IMR-90 (cell line): ENCODE data around the gene SRGAP3. TPM values are rescaled to one million over a fixed set of nuclear protein-coding genes. Genes with fewer than 3 reads are reported as not detected.

Experiments
- ATAC-seq: fragments of 200-7000 bp; cut with Tn5 transposase; 2 replicates; pipeline ENCODE4 v1.9.1; 2020; ENCODE audit warnings: low read depth, mild to moderate bottlenecking, moderate library complexity
- BruUV-seq: library from RNA; stranded (reverse); fragments of 400-500 nt; replicated peaks from 2 replicates; lab custom pipeline; 2021; lab: Mats Ljungman, UMichigan
- CTCF ChIA-PET: fragments of 300-600 bp; formaldehyde crosslinking; extraction: SDS; loops from one replicate; lab custom pipeline; 2021; ENCODE audit warnings: antibody characterized with exemption; lab: Yijun Ruan, JAX
- POLR2A ChIA-PET: fragments of 300-600 bp; sonication (Branson Sonifier 250); formaldehyde crosslinking; loops from one replicate; lab custom pipeline; 2022; ENCODE audit warnings: antibody characterized with exemption; ENCODE audit not compliant: unreplicated experiment; lab: Charles Lee
- DNase-seq: peaks from one replicate; pipeline ENCODE4 v3.0.0; 2013
- H2AFZ ChIP-seq: replicated peaks from 2 replicates; pipeline ENCODE3; 2013; ENCODE audit warnings: low read length, mild to moderate bottlenecking; ENCODE audit not compliant: poor library complexity
- H2AK5ac ChIP-seq: 2 replicates; pipeline ENCODE4 v1.6.1; 2013; ENCODE audit warnings: low read depth, low read length, inconsistent platforms
- H2AK9ac ChIP-seq: replicated peaks from 2 replicates; pipeline ENCODE3; 2013; ENCODE audit warnings: mild to moderate bottlenecking, low read depth, low read length, moderate library complexity; ENCODE audit not compliant: poor library complexity
- H2BK120ac ChIP-seq: 2 replicates; pipeline ENCODE4 v1.6.1; 2013; ENCODE audit warnings: low read depth, low read length, inconsistent platforms
- H2BK15ac ChIP-seq: 3 replicates; pipeline ENCODE4 v1.6.1; 2013; ENCODE audit warnings: low read depth, low read length, inconsistent platforms
- H2BK20ac ChIP-seq: 2 replicates; pipeline ENCODE4 v1.6.1; 2013; ENCODE audit warnings: low read depth, mild to moderate bottlenecking, inconsistent platforms, low read length, moderate library complexity
- H2BK5ac ChIP-seq: 2 replicates; pipeline ENCODE4 v1.6.1; 2013; ENCODE audit warnings: mild to moderate bottlenecking, low read depth, low read length, inconsistent platforms; ENCODE audit not compliant: poor library complexity, severe bottlenecking
- H3K14ac ChIP-seq: replicated peaks from 2 replicates; pipeline ENCODE4 v1.6.1; 2013; ENCODE audit warnings: low read depth, low read length, inconsistent platforms
- H3K18ac ChIP-seq: 2 replicates; pipeline ENCODE4 v1.6.1; 2013; ENCODE audit warnings: low read depth, low read length, control low read depth
- H3K23ac ChIP-seq: 2 replicates; pipeline ENCODE4 v1.6.1; 2013; ENCODE audit warnings: low read depth, low read length, inconsistent platforms
- H3K27ac ChIP-seq: 2 replicates; pipeline ENCODE4 v1.5.1; 2013; ENCODE audit warnings: mild to moderate bottlenecking, control low read depth, low read length; ENCODE audit not compliant: insufficient read depth
- H3K27me3 ChIP-seq: 2 replicates; pipeline ENCODE4 v1.6.1; 2013; ENCODE audit warnings: low read length; ENCODE audit not compliant: control insufficient read depth, insufficient read depth
- H3K36me3 ChIP-seq: 2 replicates; pipeline ENCODE4 v1.6.1; 2013; ENCODE audit warnings: low read length, mixed read lengths; ENCODE audit not compliant: control insufficient read depth, insufficient read depth
- H3K4ac ChIP-seq: 2 replicates; pipeline ENCODE4 v1.6.1; 2013; ENCODE audit warnings: low read depth, low read length, inconsistent platforms
- H3K4me1 ChIP-seq: 2 replicates; pipeline ENCODE4 v1.6.1; 2013; ENCODE audit warnings: low read length, mixed read lengths; ENCODE audit not compliant: control insufficient read depth, insufficient read depth
- H3K4me2 ChIP-seq: 2 replicates; pipeline ENCODE4 v1.6.1; 2013; ENCODE audit warnings: low read depth, mild to moderate bottlenecking, control low read depth, low read length, moderate library complexity
- H3K4me3 ChIP-seq: 2 replicates; pipeline ENCODE4 v1.5.1; 2013; ENCODE audit warnings: low read depth, mild to moderate bottlenecking, control low read depth, low read length, moderate library complexity; ENCODE audit not compliant: insufficient read depth
- H3K56ac ChIP-seq: 2 replicates; pipeline ENCODE4 v1.6.1; 2013; ENCODE audit warnings: low read length, inconsistent platforms; ENCODE audit not compliant: insufficient read depth; ENCODE audit errors: extremely low read depth
- H3K79me1 ChIP-seq, 2 experiments: 2 replicates each; pipeline ENCODE4 v1.6.1; 2013; ENCODE audit warnings: low read length in 2 of 2, inconsistent platforms in 1 of 2, low read depth in 1 of 2
- H3K9ac ChIP-seq: 2 replicates; pipeline ENCODE4 v1.6.1; 2013; ENCODE audit warnings: low read depth, low read length, control low read depth
- H3K9me1 ChIP-seq: 2 replicates; pipeline ENCODE4 v1.6.1; 2013; ENCODE audit warnings: low read length, inconsistent platforms; ENCODE audit not compliant: insufficient read depth
- H3K9me3 ChIP-seq: 2 replicates; pipeline ENCODE4 v1.6.1; 2013; ENCODE audit warnings: low read length; ENCODE audit not compliant: control insufficient read depth, insufficient read depth
- H4K20me1 ChIP-seq: 2 replicates; pipeline ENCODE4 v1.6.1; 2013; ENCODE audit warnings: low read length, inconsistent platforms; ENCODE audit not compliant: insufficient read depth
- H4K5ac ChIP-seq: 2 replicates; pipeline ENCODE4 v1.6.1; 2013; ENCODE audit warnings: mild to moderate bottlenecking, low read depth, low read length, control low read depth
- H4K8ac ChIP-seq, 2 experiments: 2 replicates each; pipeline ENCODE4 v1.6.1; 2013; ENCODE audit warnings: low read depth in 2 of 2, low read length in 2 of 2, control low read depth in 1 of 2, inconsistent platforms in 1 of 2
- H4K91ac ChIP-seq: 2 replicates; pipeline ENCODE4 v1.6.1; 2013; ENCODE audit warnings: low read depth, low read length, inconsistent platforms; ENCODE audit not compliant: insufficient read depth
- BHLHE40 ChIP-seq: fragments of 150-350 bp; IDR thresholded peaks from 2 replicates; pipeline ENCODE4 v1.6.1; 2016; ENCODE audit warnings: mild to moderate bottlenecking, low read depth, low read length
- CHD1 ChIP-seq: IDR thresholded peaks from 2 replicates; pipeline ENCODE4 v1.6.1; 2012; ENCODE audit warnings: low read depth, low read length, improper control_type of control experiment
- MAFK ChIP-seq: IDR thresholded peaks from 2 replicates; pipeline ENCODE4 v1.6.1; 2012; ENCODE audit warnings: low read depth, low read length, improper control_type of control experiment
- NFE2L2 ChIP-seq: fragments of 150-350 bp; IDR thresholded peaks from 2 replicates; pipeline ENCODE4 v1.6.1; 2016; ENCODE audit warnings: low read depth, mild to moderate bottlenecking, low read length
- POLR2A ChIP-seq: IDR thresholded peaks from 2 replicates; pipeline ENCODE4 v1.6.1; 2012; ENCODE audit warnings: mild to moderate bottlenecking, low read depth, low read length
- RAD21 ChIP-seq: IDR thresholded peaks from 2 replicates; pipeline ENCODE4 v1.6.1; 2012; ENCODE audit warnings: low read length, improper control_type of control experiment
- RCOR1 ChIP-seq: IDR thresholded peaks from 2 replicates; pipeline ENCODE4 v1.6.1; 2012; ENCODE audit warnings: mild to moderate bottlenecking, low read length, improper control_type of control experiment; ENCODE audit not compliant: insufficient replicate concordance
- RFX5 ChIP-seq: IDR thresholded peaks from 2 replicates; pipeline ENCODE4 v1.8.0; 2012; ENCODE audit warnings: low read depth, mild to moderate bottlenecking, low read length, moderate library complexity
- SMC3 ChIP-seq: fragments of 150-350 bp; IDR thresholded peaks from 2 replicates; pipeline ENCODE4 v1.6.1; 2016; ENCODE audit warnings: low read depth, mild to moderate bottlenecking, antibody characterized with exemption, low read length, moderate library complexity
- WGBS, 2 experiments: methylation state at CpG; one replicate each; pipeline versions ENCODE4 v1.1.5 to v1.1.7; 2013; ENCODE audit warnings: missing lambda C conversion rate in 2 of 2; ENCODE audit not compliant: insufficient read length in 1 of 2; ENCODE audit errors: extremely low coverage in 2 of 2; 5-methylcytosine and 5-hydroxymethylcytosine counted together
- dilution Hi-C: fragments of 300-500 bp; cut with HindIII; formaldehyde crosslinking; loops from one replicate; pipeline ENCODE4 v1.14.3; 2018; ENCODE audit warnings: low sequenced_read_pairs; ENCODE audit not compliant: unreplicated experiment
- in situ Hi-C: fragments of 300-500 bp; cut with MboI; formaldehyde crosslinking; loops from 3 replicates; pipeline ENCODE4 v1.14.3; 2019; ENCODE audit warnings: low sequenced_read_pairs, inconsistent platforms, mixed read lengths
- intact Hi-C: fragments of 100-400 bp; cut with micrococcal nuclease; formaldehyde crosslinking; loops from 2 replicates; pipeline ENCODE4 v1.10.0; 2022
- polyA plus RNA-seq, 3 experiments: library from polyadenylated mRNA; depleted of rRNA; stranded (reverse); fragments of >200 nt; gene quantifications; 2 replicates each; pipeline ENCODE4 v1.2.3, GENCODE V29; 2012; ENCODE audit warnings: low replicate concordance in 1 of 3
- total RNA-seq: library from RNA; depleted of rRNA; stranded (reverse); fragments of >200 nt; gene quantifications from 2 replicates; pipeline ENCODE4 v1.2.3, GENCODE V29; 2012
- TF ChIP-seq, protein P1 (sequence below): fragments of 150-350 bp; IDR thresholded peaks from 2 replicates; pipeline ENCODE4 v1.6.1; 2016; ENCODE audit warnings: low read depth, mild to moderate bottlenecking, low read length, moderate library complexity, borderline replicate concordance
- TF ChIP-seq, protein P2 (sequence below): conservative IDR thresholded peaks from 2 replicates; pipeline ENCODE4 v1.5.1; 2012; ENCODE audit warnings: mild to moderate bottlenecking, low read depth, low read length, improper control_type of control experiment

The SRGAP3 gene
- total and polyA plus RNA-seq, 2 of the 4 experiments (the other 2 are of a cell fraction), result 0.68 to 1.4 TPM

GRCh38 chr3:9165421-9165820 is 84.0 kb downstream of the SRGAP3 start:
- no peak for ATAC-seq
- BruUV-seq, result no TSS peak
- no peak overlapping the region for H3K27ac ChIP-seq

More at GRCh38 chr3:9165421-9165820, 84.0 kb downstream of the SRGAP3 start:
- TF ChIP-seq MAFK (no peak), RAD21 (no peak), NFE2L2 (no peak), RCOR1 (no peak), SMC3 (no peak), BHLHE40 (no peak), CHD1 (no peak), RFX5 (no peak), POLR2A (no peak)
- TF ChIP-seq, protein P1, sequence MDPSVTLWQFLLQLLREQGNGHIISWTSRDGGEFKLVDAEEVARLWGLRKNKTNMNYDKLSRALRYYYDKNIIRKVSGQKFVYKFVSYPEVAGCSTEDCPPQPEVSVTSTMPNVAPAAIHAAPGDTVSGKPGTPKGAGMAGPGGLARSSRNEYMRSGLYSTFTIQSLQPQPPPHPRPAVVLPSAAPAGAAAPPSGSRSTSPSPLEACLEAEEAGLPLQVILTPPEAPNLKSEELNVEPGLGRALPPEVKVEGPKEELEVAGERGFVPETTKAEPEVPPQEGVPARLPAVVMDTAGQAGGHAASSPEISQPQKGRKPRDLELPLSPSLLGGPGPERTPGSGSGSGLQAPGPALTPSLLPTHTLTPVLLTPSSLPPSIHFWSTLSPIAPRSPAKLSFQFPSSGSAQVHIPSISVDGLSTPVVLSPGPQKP, result no peak
- TF ChIP-seq, protein P2, sequence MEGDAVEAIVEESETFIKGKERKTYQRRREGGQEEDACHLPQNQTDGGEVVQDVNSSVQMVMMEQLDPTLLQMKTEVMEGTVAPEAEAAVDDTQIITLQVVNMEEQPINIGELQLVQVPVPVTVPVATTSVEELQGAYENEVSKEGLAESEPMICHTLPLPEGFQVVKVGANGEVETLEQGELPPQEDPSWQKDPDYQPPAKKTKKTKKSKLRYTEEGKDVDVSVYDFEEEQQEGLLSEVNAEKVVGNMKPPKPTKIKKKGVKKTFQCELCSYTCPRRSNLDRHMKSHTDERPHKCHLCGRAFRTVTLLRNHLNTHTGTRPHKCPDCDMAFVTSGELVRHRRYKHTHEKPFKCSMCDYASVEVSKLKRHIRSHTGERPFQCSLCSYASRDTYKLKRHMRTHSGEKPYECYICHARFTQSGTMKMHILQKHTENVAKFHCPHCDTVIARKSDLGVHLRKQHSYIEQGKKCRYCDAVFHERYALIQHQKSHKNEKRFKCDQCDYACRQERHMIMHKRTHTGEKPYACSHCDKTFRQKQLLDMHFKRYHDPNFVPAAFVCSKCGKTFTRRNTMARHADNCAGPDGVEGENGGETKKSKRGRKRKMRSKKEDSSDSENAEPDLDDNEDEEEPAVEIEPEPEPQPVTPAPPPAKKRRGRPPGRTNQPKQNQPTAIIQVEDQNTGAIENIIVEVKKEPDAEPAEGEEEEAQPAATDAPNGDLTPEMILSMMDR, result no peak
- Histone ChIP-seq H3K18ac (no peak overlapping the region), H3K4me3 (no peak overlapping the region), H2BK20ac (no peak overlapping the region), H3K9me3 (no peaks in the 10 kb centered on the region), H3K23ac (no peak overlapping the region), H3K4me1 (no peaks in the 10 kb centered on the region), H3K79me1 (no peaks in the 10 kb centered on the region), H3K14ac (no peak overlapping the region), H2BK120ac (no peak overlapping the region), H3K4ac (no peak overlapping the region), H2AFZ (no peak overlapping the region), H4K8ac (no peak overlapping the region), H2AK5ac (no peak overlapping the region), H3K36me3 (no peaks in the 10 kb centered on the region), H4K91ac (no peak overlapping the region), H3K9me1 (no peaks in the 10 kb centered on the region), H2BK5ac (no peak overlapping the region), H3K56ac (no peak overlapping the region), H4K20me1 (no peaks in the 10 kb centered on the region), H4K5ac (no peak overlapping the region), H3K27me3 (peaks cover 3% of the 10 kb centered on the region; the same call in 1 of the 2 replicates), H2AK9ac (no peak overlapping the region), H3K9ac (no peak overlapping the region), H3K4me2 (no peak overlapping the region), H2BK15ac (no peak overlapping the region)
- intact Hi-C loops (no loop called here), dilution Hi-C loops (no loop called here), in situ Hi-C loops (no loop called here)
- WGBS, 2 experiments, result 50% methylated on average over 3 of the region's 5 CpGs; no CpG with 5 or more reads in 1 of the 2 experiments
- ChIA-PET CTCF (no interaction called here), POLR2A (no interaction called here)
- no peak for DNase-seq
